HEK293 (cell line): ENCODE results near the gene TMEM45B.

Experiments
- CTCF ChIP-seq: fragments of 450-650 bp; formaldehyde crosslinking; IDR thresholded peaks from 2 replicates; pipeline ENCODE4 v1.5.1; 2016; ENCODE audit warnings: missing biosample characterization, missing genetic modification characterization
- KLF17 ChIP-seq: fragments of 450-650 bp; formaldehyde crosslinking; IDR thresholded peaks from 2 replicates; pipeline ENCODE4 v1.5.1; 2016; ENCODE audit warnings: missing biosample characterization, missing genetic modification characterization
- KLF9 ChIP-seq: fragments of 450-650 bp; formaldehyde crosslinking; IDR thresholded peaks from 2 replicates; pipeline ENCODE4 v1.5.1; 2016; ENCODE audit warnings: missing biosample characterization, missing genetic modification characterization, low read depth
- MYNN ChIP-seq: fragments of 450-650 bp; formaldehyde crosslinking; IDR thresholded peaks from 2 replicates; pipeline ENCODE4 v1.5.1; 2016; ENCODE audit warnings: missing biosample characterization, missing genetic modification characterization, borderline replicate concordance
- REST ChIP-seq: fragments of 450-650 bp; formaldehyde crosslinking; IDR thresholded peaks from 2 replicates; pipeline ENCODE4 v1.5.1; 2016; ENCODE audit warnings: missing biosample characterization, missing genetic modification characterization
- ZBTB20 ChIP-seq: fragments of 450-650 bp; formaldehyde crosslinking; IDR thresholded peaks from 2 replicates; pipeline ENCODE4 v1.5.1; 2016; ENCODE audit warnings: missing biosample characterization, missing genetic modification characterization
- ZNF184 ChIP-seq: fragments of 450-650 bp; IDR thresholded peaks from 2 replicates; pipeline ENCODE4 v1.5.1; 2018; ENCODE audit warnings: missing biosample characterization, mild to moderate bottlenecking, missing genetic modification characterization
- ZNF510 ChIP-seq: fragments of 450-650 bp; formaldehyde crosslinking; IDR thresholded peaks from 2 replicates; pipeline ENCODE4 v1.5.1; 2018; ENCODE audit warnings: mild to moderate bottlenecking, missing genetic modification characterization, missing biosample characterization; ENCODE audit not compliant: insufficient replicate concordance
- ZSCAN18 ChIP-seq: fragments of 450-650 bp; formaldehyde crosslinking; IDR thresholded peaks from 2 replicates; pipeline ENCODE4 v1.5.1; 2016; ENCODE audit warnings: missing biosample characterization, missing genetic modification characterization

- no peak for TF ChIP-seq KLF9 (tag by site-specific recombination)
- no peak for TF ChIP-seq MYNN (tag by site-specific recombination)
- TF ChIP-seq CTCF: no peak
- no peak for TF ChIP-seq ZBTB20 (tag by site-specific recombination)
- TF ChIP-seq ZNF184: no peak
- no peak for TF ChIP-seq KLF17 (tag by site-specific recombination)
- no peak for TF ChIP-seq ZSCAN18 (tag by site-specific recombination)
- TF ChIP-seq ZNF510 (tag by site-specific recombination): no peak
- TF ChIP-seq REST (tag by site-specific recombination): no peak
Measured at GRCh38 chr11:129813231-129813791, 2.3 kb upstream of the TMEM45B start.
